Lower leg skin (tissue), 3 donors: ENCODE results near the gene DOCK10.

Source experiments
- POLR2A ChIP-seq, 2 donors: fragments of 450-650 bp; IDR thresholded peaks; one replicate each; pipeline ENCODE4 v1.6.1; 2016 to 2017; ENCODE audit warnings: antibody characterized with exemption in 2 of 2, mild to moderate bottlenecking in 1 of 2, moderate library complexity in 1 of 2
- TF ChIP-seq, protein P1 (sequence below), 3 donors: fragments of 450-650 bp; IDR thresholded peaks; one replicate each; pipeline ENCODE4 v1.5.1; 2016; ENCODE audit warnings: antibody characterized with exemption in 3 of 3, mild to moderate bottlenecking in 3 of 3, moderate library complexity in 2 of 3

DNA sequence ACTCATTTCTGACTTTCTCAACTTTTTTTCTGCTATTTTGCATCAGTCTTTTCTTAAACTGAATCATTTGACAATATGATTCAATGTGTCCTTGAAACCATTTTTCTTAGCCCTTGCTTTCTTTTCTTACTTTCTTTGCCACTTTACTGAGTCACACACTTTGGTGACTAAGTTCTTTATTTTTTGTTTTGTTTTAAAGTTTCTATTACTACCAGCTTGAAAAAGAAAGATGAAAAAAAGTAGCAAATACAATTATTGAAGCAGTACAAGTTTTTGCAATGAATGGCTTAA is 116.5 kb downstream of the DOCK10 start:
- TF ChIP-seq POLR2A (IDR thresholded peaks at IDR 0.05) = no peak
- TF ChIP-seq, protein P1, sequence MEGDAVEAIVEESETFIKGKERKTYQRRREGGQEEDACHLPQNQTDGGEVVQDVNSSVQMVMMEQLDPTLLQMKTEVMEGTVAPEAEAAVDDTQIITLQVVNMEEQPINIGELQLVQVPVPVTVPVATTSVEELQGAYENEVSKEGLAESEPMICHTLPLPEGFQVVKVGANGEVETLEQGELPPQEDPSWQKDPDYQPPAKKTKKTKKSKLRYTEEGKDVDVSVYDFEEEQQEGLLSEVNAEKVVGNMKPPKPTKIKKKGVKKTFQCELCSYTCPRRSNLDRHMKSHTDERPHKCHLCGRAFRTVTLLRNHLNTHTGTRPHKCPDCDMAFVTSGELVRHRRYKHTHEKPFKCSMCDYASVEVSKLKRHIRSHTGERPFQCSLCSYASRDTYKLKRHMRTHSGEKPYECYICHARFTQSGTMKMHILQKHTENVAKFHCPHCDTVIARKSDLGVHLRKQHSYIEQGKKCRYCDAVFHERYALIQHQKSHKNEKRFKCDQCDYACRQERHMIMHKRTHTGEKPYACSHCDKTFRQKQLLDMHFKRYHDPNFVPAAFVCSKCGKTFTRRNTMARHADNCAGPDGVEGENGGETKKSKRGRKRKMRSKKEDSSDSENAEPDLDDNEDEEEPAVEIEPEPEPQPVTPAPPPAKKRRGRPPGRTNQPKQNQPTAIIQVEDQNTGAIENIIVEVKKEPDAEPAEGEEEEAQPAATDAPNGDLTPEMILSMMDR (IDR thresholded peaks at IDR 0.05) = no peak
